ENCODE results near the gene ZNF217.

DNA sequence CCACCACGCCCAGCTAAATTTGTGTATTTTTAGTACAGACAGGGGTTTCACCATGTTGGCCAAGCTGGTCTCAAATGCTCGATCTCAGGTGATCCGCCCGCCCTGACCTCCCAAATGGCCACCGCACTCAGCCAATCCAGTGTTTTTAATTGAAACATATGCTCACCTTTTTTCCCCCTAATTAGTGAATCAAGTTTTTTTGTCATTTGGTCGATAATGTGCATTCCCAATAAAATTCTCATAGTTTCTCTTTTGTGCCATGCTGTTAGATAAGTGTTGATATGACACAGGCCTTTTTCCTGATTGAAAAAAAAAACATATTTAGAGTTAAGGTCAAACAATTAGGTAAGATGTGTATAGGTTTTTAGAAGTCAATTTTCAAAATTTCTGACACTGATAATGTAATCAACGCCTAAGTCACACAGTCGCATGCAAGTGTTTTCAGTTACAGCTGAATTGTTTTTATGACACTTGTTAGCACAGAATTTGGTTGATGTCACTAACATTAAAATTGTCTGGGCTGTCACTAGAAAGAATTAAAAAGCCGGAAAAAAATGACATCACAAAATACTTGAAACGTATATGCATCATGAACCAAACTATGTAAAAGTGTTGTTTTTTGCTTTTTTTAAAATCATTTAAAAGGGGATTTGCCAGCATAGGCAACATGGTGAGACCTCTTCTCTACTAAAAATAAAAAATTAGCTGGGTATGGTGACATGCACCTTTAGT is 21.9 kb downstream of the ZNF217 start:
- TF ChIP-seq, protein P1, sequence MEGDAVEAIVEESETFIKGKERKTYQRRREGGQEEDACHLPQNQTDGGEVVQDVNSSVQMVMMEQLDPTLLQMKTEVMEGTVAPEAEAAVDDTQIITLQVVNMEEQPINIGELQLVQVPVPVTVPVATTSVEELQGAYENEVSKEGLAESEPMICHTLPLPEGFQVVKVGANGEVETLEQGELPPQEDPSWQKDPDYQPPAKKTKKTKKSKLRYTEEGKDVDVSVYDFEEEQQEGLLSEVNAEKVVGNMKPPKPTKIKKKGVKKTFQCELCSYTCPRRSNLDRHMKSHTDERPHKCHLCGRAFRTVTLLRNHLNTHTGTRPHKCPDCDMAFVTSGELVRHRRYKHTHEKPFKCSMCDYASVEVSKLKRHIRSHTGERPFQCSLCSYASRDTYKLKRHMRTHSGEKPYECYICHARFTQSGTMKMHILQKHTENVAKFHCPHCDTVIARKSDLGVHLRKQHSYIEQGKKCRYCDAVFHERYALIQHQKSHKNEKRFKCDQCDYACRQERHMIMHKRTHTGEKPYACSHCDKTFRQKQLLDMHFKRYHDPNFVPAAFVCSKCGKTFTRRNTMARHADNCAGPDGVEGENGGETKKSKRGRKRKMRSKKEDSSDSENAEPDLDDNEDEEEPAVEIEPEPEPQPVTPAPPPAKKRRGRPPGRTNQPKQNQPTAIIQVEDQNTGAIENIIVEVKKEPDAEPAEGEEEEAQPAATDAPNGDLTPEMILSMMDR (IDR thresholded peaks at IDR 0.05; ENCODE audit: poor library complexity) = no peak
- TF ChIP-seq EZH2 (IDR thresholded peaks at IDR 0.05; ENCODE audit: borderline replicate concordance) (no peak), EZH2phosphoT487 (IDR thresholded peaks at IDR 0.05; ENCODE audit: low read depth, severe bottlenecking, unreplicated experiment) (no peak)

Data from hepatocyte (in vitro differentiated cells).